ENCODE data around the gene WBP2NL.
"Not testable (repeated sequence)": the region's sequence is repeated elsewhere in the genome, so short reads cannot be mapped to it uniquely, and the experiment has no call there.

Gene WBP2NL

GRCh38 chr22:41998361-41999261 lies at the start of gene WBP2NL:
TSS of gene WBP2NL (plus strand) at chr22:41998788. CDS start at chr22:41998819, 31 bp downstream.
- DNase-seq: peak; percentile 94

- DNase-seq: not testable (repeated sequence)
These were observed 49.7 kb upstream of the WBP2NL start for GRCh38 chr22:41948928-41949296.

- no peak for DNase-seq
These were observed 49.2 kb upstream of the WBP2NL start for GRCh38 chr22:41949297-41949965.

- DNase-seq: peak in 1 of 2 donors; percentile 37
These were observed 46.6 kb upstream of the WBP2NL start, which contains the start of gene SMIM45 for GRCh38 chr22:41951898-41952474. TSS of gene SMIM45 (plus strand) at chr22:41952150.

GRCh38 chr22:41952713-41953112 lies 45.9 kb upstream of the WBP2NL start:
- no peak for DNase-seq

- no peak for DNase-seq
These were observed 40.5 kb upstream of the WBP2NL start for GRCh38 chr22:41957941-41958556.

- DNase-seq: no peak
These were observed 35.0 kb upstream of the WBP2NL start for GRCh38 chr22:41963453-41964111.

- no peak for DNase-seq
These were observed 34.5 kb upstream of the WBP2NL start for GRCh38 chr22:41964112-41964491.

GRCh38 chr22:41966225-41966606 lies 32.4 kb upstream of the WBP2NL start:
- DNase-seq: no peak

GRCh38 chr22:41966607-41967240 lies 31.9 kb upstream of the WBP2NL start:
- DNase-seq: peak; percentile 54 to 69

- no peak for DNase-seq
These were observed 30.0 kb upstream of the WBP2NL start for GRCh38 chr22:41968601-41969000.

GRCh38 chr22:41969110-41969646 lies 29.4 kb upstream of the WBP2NL start, which contains the start of gene SEPTIN3:
TSS of gene SEPTIN3 (plus strand) at chr22:41969443. CDS start at chr22:41971493, 2,050 bp downstream.
- DNase-seq: no peak

- DNase-seq: no peak
These were observed 28.0 kb upstream of the WBP2NL start for GRCh38 chr22:41970601-41971000.

- no peak for DNase-seq
These were observed 27.2 kb upstream of the WBP2NL start for GRCh38 chr22:41971431-41971830.

- no peak for DNase-seq
These were observed 23.8 kb upstream of the WBP2NL start for GRCh38 chr22:41974691-41975290.

- DNase-seq: no peak
These were observed 23.1 kb upstream of the WBP2NL start for GRCh38 chr22:41975299-41976069.

- peak in 1 of 2 donors; percentile 59 for DNase-seq
These were observed 22.3 kb upstream of the WBP2NL start for GRCh38 chr22:41976070-41976901.

GRCh38 chr22:41976961-41977566 lies 21.5 kb upstream of the WBP2NL start:
- peak in 1 of 2 donors; percentile 10 for DNase-seq

- DNase-seq: no peak
These were observed 19.9 kb upstream of the WBP2NL start for GRCh38 chr22:41978732-41979131.

Measured in CD4-positive, alpha-beta T cell treated with Interferon alpha-2 for 1 hour (primary cell).